NCI-H524 (cell line): ENCODE results near the gene SELENBP1.
"Not testable (repeated sequence)": the region's sequence is repeated elsewhere in the genome, so short reads cannot be mapped to it uniquely, and the experiment has no call there.

Experiments used
- DNase-seq, 2 experiments: peaks; one replicate each; lab custom pipeline; 2025; lab: John Stamatoyannopoulos, UW

SELENBP1 gene

DNA sequence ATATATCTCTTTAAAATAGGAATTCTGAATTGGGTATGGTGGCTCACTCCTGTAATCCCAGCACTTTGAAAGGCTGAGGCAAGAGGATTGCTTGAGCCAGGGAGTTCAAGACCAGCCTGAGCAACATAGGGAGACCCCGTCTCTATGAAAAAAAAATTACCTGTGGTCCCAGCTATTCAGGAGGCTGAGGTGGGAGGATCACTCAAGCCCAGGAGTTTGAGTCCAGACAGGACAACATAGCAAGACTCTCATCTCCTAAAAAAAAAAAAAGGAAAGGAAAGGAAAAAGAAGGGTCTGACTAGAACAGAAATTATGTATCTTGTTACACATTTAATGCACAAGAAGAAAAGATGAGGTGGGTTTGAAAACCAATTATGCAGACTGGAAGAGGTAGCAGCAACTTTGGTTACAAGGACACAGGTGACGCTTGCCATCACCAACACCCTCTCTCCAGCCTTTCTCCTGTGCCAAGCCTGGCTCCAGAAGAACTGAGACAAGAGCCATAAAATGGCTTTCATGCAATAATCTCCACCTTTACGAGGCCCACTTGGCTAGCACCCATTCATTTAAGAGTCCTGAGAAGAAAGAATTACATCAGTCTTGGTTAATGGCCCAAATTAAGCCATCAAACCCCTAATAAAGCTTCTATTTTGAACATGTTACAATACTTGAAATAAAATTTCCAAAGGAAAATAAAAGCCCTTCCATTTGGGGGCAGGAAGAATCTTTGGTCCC, 4.8 kb upstream of the SELENBP1 start:
- no peak for DNase-seq

DNA sequence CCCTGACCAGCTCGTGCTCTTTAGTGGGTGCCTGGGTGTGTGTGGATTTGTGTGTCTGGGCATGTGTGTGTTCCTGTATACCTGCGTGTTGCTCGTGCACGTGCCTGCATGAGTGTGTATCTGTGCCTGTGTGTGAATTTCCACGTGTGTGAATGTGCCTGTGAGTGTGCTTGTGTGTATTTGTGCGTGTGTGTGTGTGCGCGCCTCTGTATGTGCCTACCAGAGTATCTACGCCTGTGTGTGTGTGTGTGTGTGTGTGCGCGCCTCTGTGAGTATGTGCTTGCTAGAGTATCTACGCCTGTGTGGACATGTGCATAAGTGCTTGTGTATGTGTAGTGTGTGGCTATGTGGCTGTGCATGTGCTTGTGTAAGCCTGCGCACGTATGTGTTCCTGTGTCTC, 691 bp upstream of the SELENBP1 start:
- no peak for DNase-seq

DNA sequence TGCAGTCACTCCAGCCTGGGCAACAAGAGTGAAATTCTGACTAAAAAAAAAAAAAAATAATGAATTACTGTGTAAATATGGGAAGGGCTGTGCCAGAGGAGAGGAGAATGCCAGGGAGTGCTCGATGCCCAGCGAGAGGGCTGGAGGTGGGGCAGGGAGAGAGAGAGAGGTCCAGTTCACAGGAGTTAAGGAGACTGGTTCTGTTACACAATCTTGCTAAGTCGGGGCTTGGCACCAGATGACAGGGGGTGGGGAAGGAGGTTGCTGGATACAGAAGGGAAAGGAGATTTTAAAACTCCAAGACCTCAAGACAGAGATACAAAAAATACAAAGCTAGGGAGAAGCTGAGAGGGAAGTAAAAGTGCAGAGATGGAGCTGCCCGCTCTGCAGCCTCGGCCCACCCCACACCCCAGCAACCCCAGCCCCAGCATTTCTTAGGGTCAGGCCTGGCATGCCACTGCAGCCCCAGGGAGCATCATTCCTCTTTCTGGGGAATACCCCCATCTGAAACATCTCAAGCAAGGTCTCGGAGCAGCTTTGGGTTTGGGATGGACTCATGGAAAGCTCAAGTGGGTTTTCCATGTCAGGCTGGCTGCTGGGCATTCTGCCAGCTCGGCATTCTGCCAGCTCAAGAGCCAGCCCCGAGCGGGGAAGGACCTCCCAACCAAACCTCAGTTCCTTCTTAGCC, 991 bp downstream of the SELENBP1 start:
- DNase-seq: peak; percentile 71 to 89

DNA sequence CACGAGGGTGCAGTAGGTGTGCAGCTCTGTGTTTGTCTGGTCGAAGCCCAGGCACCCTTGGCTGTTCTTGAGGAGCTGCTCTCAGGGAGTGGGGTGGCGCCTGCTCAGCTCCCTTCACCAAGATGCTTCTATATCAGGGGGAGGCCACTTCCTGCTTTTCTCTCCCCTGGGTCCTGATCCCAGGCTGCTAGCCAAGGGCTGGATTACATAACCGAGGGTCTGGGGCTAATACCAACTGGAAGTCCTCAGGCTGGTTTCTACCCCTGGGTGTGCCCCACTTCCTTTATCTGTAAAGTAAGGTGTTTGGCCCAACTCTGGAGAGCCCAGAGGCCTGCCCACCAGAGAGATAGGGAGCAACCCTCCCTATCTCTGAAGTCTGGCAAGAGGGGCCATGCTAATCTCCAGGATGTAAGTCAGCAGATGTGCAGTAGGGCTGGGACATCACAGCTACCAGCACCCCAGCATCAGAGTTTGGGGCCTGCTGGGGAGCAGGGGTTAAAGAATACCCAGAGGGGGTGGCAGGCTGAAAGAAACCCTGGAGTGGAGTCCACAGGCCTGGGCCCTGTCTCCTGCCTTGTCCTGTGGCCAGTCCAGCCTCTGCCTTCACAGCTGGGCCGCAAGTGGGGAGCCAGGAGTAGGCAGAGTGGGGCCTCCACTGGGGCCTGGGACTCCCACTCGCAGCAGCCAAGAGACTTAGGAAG, 2.1 kb downstream of the SELENBP1 start:
- DNase-seq: no peak

DNA sequence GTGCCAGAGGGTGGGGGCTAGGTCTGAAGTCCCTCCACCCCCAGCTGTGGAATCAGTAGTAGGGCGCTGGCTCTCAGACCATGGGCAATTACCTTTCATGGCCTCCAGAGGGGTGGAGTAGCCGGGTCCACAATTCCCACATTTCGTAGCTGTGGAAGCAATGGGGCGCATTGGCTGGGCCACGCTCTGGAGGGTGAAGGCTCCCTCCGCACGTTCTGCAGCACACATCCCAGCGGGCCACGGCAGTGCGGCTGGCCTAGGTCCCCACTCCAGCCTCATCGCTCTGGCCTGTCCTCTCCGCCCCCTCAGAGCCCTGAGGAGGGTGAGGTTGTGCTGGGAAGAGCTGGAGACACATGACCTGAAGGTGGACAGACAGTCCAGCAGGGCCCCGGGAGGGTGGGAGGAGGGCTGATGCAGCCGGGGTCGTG, 2.9 kb downstream of the SELENBP1 start:
- no peak for DNase-seq

DNA sequence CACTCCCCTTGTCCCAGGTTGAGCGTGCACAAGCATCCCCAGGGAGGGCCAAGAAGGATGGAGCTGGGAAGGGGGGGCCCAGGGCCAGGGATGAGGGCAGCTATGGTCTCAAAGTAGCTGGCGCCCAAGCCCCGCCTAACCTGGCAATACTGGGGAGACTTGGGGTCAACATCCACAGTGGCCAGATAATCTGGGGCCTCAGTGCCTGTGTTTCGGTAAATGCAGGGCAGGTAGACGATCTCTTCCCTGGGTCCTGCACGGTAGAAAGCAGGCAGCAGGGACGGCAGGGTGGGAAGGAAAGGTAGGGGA, 3.2 kb downstream of the SELENBP1 start:
- no peak for DNase-seq

DNA sequence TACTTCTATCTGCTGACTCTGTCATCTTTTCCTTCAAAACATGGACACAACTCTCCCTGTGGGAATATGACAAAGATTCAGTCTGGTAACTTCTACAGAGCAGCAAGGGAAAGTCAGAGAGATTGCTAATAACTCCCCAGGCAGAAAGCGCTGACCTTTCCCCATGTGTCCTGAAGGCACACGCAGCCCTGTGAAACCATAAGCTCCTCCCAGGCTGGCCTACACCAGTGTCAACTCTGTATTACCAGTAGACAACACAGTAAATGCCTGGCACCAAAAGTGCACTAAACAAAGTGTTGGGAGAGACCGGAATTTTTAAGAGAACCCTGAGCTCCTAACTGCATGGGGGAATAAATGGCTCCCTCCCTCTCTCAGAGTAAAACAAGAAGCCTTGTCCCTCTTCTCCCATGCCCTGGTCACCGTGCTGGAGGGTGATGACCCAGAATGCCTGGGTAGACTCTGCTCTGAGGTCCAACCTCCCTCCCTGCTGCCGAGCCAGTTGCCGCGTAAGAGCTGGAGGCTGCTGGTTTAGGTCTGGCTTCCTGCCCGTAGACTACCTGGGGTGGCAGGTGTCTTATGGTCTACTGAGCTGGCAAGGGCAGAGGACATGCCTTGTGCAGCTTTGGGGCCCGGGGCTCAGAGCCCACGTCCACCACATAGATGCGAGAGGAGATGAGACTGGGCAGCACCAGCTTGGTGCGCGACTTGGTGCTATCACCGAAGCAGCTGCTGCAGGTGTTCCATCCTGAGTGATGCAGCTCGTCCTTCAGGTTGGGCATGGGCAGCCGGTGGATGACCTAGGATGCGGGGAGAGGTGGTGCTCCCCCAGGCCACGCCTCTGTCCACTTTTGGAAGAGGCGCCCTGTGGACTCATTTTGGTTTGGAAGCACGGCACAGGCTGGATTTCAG, 3.9 kb downstream of the SELENBP1 start:
- no peak for DNase-seq

DNA sequence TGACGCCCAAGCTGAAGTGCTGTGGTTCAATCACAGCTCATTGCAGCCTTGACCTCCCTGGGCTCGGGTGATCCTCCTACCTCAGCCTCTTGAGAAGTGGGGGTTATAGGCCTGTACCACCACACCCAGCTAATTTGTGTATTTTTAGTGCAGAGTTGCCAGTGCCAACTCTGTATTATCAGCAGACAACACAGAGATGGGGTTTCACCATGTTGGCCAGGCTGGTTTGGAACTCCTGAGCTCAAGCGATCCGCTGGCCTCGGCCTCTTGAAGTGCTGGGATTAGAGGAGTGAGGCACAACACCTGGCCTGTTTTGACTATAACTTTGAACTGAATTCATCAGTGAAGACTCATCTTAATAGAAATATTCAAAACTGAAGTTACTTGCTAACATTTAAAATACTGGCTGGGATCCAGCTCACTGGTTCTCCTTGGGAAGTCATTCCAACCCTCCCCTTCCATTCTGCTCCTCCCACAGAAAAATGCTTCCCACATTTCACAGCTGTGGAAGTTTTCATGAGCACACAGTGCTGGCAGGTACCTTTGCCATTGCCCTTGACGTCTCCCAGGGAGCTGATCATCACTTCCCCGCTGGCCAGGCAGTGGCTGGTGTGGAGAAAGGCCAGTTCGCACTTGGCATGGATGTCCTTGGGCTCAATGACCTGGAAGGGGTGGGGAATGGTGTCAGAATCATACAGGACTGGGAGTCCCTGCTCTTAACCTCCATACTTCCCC, 4.7 kb downstream of the SELENBP1 start:
- peak in 1 of 2 experiments; percentile 9 for DNase-seq

DNA sequence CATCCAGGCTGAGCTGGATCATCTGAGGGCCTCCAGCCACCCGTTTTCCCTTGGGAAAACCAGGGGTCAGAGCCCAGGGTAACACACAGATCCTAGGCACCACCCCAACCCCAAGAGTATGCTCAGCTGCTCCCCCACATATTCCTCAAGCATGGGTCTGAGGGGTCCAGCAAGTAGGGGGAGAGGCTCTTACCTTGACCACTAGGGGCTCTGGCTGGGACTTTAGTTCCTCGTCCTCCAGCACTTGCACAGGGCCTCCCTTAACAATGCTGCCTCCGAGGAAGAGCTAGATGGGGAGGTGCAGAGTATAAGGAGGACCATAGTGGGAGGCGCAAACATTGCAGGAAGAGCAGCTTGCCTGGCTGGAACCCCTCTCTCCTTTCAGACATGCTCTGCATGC, 7.5 kb downstream of the SELENBP1 start:
- DNase-seq: no peak

DNA sequence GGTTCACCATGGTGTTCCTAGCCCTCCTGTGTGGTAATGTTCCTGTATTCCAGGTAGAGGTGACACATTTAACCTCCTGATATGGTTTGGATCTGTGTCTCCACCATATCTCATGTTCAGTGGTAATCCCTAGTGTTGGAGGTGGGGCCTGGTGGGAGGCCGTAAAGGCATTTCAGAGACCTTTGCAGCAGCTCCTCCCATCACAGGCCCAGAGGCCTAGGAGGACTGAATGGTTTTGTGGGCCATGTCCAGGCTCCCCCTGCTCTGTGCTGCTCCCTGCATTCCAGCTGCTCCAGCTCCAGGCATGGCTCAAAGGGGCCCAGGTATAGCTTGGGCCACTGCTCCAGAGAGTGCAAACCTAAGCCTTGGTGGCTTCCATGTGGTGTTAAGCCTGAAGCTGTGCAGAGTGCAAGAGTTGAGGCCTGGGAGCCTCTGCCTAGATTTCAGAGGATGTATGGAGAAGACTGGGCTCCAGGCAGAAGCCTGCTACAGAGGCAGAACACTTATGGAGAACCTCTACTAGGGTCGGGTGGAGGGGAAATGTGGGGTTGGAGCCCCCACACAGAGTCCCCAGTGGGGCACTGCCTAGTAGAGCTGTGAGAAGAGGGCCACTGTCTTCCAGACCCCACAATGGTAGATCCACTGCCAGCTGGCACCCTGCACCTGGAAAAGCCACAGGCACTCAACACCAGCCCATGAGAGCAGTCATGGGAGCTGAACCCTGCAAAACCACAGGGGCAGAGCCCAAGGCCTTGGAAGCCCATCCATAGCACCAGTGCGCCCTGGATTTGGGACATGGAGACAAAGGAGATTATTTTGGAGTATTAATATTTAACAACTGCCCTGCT, 10.0 kb downstream of the SELENBP1 start:
- no peak for DNase-seq

DNA sequence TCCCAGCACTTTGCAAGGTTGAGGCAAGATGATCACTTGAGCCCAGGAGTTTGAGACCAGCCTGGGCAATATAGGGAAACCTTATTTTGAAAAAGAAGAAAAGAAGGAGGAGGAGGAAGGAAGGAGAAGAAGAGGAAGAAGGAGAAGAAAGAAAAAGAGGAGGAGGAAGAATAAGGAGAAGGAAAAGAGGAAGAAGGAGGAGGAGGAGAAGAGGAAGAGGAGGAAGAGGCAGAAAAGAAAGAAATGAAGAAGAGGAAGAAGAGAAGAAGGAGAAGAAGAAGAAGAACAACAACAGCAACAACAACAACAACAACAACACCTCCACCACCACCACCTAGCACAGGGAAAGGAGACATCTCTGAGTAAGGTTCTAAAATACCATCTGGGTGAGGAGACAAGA, 10.6 kb downstream of the SELENBP1 start:
- DNase-seq: no peak

DNA sequence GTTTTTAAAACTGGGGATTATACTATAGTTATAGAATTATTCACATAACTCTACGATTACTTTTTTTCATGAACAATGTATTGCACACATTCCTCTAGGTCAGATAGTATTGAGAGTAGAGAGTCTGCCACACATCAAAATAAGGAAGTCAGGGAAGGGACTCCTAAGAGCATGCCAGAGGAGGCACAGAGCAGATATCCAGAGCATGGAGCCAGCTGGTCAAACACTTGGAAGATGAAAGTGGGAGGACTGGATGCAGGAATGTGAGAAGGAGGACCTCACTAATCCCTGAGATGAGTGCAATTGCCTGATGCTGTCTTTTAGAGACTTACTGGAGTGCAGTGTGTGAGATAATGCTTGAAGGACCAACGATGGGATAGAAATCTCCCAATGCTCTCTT, 15.8 kb downstream of the SELENBP1 start:
- DNase-seq: peak in 1 of 2 experiments; percentile 29

DNA sequence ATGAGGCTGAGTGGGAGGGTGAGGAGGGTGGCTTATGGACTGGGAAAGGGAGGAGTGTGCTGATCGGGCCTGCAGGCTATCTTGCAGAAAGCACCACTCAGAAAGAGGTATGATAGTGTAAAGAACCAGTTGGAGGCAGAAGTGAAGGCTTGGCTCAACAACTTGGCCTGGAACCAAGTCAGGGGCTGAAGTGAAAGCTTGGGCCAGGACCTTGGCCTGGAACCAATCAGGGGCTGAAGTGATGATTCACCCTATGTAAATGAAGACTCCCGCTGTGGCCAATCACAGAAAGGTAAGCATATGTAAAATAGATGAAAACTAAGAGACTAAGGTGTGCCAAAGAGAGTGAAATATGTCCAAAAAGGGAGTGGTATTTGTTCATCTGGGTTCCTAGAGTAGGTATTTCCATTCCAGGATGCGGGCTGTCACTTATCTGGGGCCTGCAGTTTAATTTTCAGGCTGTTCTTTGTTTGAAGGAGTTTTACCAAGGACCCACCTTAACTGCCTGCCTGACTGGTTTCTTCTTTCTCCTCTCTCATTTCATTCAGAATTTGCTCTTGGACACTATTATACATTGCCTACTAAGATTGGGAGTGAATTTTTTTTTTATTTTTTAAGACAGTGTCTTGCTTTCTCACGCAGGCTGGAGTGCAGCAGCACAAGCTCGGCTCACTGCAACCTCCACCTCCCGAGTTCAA, 20.3 kb downstream of the SELENBP1 start:
- DNase-seq: no peak

DNA sequence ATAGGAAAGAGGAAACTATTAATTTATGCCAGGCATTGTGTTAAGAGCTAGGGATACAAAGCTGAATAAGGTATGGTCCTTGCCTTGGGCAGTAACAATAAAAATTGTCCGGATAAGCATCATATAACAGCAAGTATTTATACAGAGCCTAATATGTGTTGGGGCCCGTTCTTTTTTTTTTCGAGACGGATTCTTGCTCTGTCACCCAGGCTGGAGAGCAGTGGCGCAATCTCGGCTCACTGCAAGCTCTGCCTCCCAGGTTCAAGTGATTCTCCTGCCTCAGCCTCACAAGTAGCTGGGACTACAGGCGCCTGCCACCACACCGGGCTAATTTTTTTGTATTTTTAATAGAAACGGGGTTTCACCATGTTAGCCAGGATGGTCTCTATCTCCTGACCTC, 22.2 kb downstream of the SELENBP1 start:
- DNase-seq: not testable (repeated sequence)

DNA sequence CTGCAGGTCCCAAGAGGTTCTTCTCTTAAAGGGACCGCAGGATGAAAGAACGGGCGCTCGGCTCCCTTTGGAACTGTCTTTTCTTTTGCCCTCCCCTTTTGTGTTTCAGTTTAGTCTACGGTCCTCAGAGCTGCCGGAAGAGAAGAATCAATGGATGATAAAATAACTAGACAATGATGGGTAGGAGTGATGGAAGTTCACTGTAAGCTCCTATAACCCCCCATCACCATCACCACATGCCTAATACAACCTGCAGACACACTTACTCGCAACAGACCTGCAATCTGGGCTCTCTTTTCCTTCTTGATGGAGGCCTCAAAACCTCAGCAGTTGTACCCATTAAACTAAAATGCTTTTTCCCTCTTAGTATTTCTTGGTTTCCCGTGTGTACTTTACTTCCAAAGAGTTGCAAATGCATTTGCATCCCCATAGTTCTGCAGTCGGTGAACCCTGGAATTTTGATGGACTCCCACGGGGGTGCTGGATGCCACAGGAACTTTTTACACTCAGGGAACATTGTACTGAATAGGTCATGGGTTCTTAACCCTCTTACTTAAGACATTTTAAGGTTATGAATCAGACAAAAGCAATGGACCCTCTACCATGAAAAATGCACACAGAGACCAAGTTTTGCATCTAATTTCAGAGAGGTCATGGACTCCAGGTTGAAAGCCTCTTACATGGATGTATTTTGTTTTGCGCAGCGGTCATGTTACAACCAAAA, 24.8 kb downstream of the SELENBP1 start:
- no peak for DNase-seq

DNA sequence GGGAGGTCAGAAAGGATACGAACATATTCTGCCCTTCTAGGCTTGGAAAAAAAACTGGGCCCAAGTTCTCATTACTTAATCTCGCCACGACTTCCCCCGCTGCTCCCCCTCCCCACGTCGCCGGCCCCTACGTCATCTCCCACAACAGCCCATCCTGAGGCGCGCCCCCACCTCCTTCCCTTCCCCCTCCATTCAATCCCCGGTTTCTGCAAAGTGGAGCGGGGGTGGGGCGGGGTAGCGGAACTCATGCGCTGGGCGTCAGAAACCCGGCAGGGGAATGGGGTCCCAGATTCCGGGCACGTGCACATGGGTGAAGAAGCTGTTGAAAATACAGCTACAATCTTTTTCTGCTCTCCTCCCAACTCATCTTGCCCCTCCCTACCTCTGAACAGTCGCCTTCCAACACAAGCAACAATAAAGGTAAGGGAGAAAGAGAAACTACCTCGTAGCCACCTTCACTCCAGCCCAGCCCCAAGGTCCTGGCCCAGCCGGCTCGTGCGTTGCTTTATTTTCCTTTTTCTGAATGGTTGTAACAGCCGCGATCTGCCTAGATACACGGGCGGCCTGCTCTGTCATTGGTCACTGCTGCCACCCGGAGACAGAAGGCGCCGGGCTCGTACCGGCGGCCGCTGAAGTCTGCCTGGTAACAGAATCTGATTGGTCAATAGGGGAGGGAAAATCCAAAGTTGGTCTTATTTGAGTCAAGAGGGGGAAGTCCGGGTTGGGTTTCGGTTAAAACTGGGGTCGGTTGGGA, 25.6 kb downstream of the SELENBP1 start, which contains the start of gene RFX5:
Gene RFX5, minus strand, starts transcription at position 484 of the 754 bp plus-strand sequence. CDS start 932 bp downstream, outside the sequence.
- DNase-seq: peak; percentile 96 to 98

DNA sequence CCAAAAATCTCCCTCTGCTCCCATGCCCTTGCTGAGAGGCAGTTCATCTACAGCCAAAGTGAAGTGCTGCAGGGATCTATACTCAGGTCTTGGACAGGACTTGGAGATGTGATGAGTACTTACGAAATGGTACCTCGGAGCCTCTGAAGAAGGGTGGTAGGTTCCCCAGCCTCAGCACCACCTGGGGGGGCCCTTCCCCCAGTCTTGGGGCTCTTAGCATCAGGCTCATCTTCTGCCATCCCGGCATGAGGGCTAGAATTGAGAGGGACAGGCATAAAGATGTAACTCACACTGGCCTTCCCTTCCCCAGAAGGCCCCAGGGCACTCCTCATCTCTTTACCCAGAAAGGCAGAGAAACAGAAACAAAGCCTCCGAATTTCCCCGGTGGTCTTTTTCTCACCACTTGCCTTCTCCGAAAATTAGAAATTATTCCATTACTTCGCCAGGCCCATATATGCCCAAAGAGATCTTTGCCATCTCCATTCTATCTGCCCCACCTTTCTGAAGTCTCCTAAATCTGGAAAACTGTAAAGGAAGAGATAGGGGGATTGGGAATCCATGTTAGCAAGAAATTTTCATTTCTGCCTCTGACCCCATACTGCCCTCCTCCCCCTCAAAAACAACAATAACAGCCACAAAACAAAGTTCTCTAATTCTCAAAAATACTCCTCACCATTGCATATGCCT, 26.3 kb downstream of the SELENBP1 start:
- DNase-seq: peak in 1 of 2 experiments; percentile 16

DNA sequence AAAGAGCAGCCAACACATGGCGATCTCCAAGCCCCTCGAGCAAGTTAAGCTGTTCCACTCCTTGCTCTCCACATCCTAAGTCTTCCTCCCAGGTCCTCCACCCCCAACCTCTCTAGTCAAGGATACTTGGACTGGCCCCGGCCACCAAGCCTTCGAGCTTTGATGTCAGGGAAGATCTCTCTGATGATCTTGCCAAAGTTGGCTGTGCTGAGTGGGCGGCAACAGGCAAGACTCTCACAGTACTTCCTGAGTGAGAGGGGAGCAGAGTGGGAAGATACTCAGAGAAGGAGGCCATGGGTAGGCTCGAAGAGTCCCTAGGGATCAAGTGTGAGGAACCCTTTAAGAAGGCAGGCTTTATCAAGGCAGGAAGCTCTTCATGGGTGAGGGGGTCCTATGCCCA, 28.2 kb downstream of the SELENBP1 start:
- no peak for DNase-seq
